HepG2 (cell line): ENCODE data around the gene ENO4. TPM values are rescaled to one million over a fixed set of nuclear protein-coding genes. Genes with fewer than 3 reads are reported as not detected.

Experiments used
- ATAC-seq: fragments of 200-7000 bp; cut with Tn5 transposase; 3 replicates; pipeline ENCODE4 v1.9.1; 2020; ENCODE audit warnings: mild to moderate bottlenecking, moderate library complexity
- BruUV-seq: library from RNA; stranded (reverse); fragments of 400-500 nt; replicated peaks from 2 replicates; lab custom pipeline; 2021; lab: Mats Ljungman, UMichigan
- CTCF ChIA-PET: fragments of 300-600 bp; formaldehyde crosslinking; extraction: SDS; loops from one replicate; lab custom pipeline; 2021; ENCODE audit warnings: low total read pairs, inconsistent platforms, low intra/inter-chr PET ratio; lab: Yijun Ruan, JAX
- POLR2A ChIA-PET: fragments of 350-600 bp; sonication (Branson Sonifier 250); formaldehyde crosslinking; loops from one replicate; lab custom pipeline; 2020; ENCODE audit warnings: antibody characterized with exemption, inconsistent platforms; lab: Yijun Ruan, JAX
- DNase-seq: peaks from one replicate; pipeline ENCODE4 v3.0.0-alpha.2; 2015; ENCODE audit warnings: low spot score
- FAIRE-seq: peaks from 3 replicates; lab custom pipeline; 2011; peaks lifted over from hg19 to GRCh38; lab: Jason Lieb, UNC
- H2AFZ ChIP-seq: one replicate; pipeline ENCODE4 v1.6.1; 2011; ENCODE audit warnings: low read length, inconsistent platforms
- H3K27ac ChIP-seq: fragments of 300-600 bp; 3 replicates; pipeline ENCODE4 v1.8.0; 2011; ENCODE audit warnings: mixed run types, mild to moderate bottlenecking, mixed read lengths, low read length, inconsistent platforms; ENCODE audit not compliant: insufficient read depth; ENCODE audit errors: extremely low read length
- H3K27me3 ChIP-seq, 2 experiments: fragments of 200-600 bp in 1 of 2; 2 replicates in 1 of 2; 3 replicates in 1 of 2; pipeline versions ENCODE4 v1.6.0 to v1.8.0; 2011; ENCODE audit warnings: low read length in 2 of 2, mild to moderate bottlenecking in 2 of 2, moderate library complexity in 2 of 2, inconsistent platforms in 1 of 2; ENCODE audit not compliant: insufficient read depth in 2 of 2, control insufficient read depth in 1 of 2
- H3K36me3 ChIP-seq, 2 experiments: fragments of 200-600 bp in 1 of 2; replicated peaks in 1 of 2; 2 replicates in 1 of 2; 3 replicates in 1 of 2; pipeline versions ENCODE4 v1.5.1 to v1.8.0; 2011; ENCODE audit warnings: low read length in 2 of 2, inconsistent platforms in 1 of 2; ENCODE audit not compliant: insufficient read depth in 2 of 2, control insufficient read depth in 1 of 2
- H3K4me1 ChIP-seq: 2 replicates; pipeline ENCODE4 v1.5.1; 2012; ENCODE audit warnings: low read length, inconsistent platforms; ENCODE audit not compliant: insufficient read depth
- H3K4me2 ChIP-seq: 2 replicates; pipeline ENCODE4 v1.6.0; 2011; ENCODE audit warnings: low read depth, low read length, inconsistent platforms
- H3K4me3 ChIP-seq, 3 experiments: fragments of 200-600 bp in 1 of 3; sonication (generic), shearing (Covaris generic) in 1 of 3; replicated peaks in 1 of 3; 2 replicates each; pipeline ENCODE4 v1.5.1; 2011 to 2016; ENCODE audit warnings: low read length in 3 of 3, inconsistent platforms in 2 of 3, low read depth in 2 of 3, mild to moderate bottlenecking in 2 of 3, control low read depth in 1 of 3, mixed read lengths in 1 of 3; ENCODE audit not compliant: insufficient read depth in 1 of 3
- H3K79me2 ChIP-seq: one replicate; pipeline ENCODE4 v1.6.1; 2011; ENCODE audit warnings: low read length, inconsistent platforms; ENCODE audit not compliant: insufficient read depth
- H3K9ac ChIP-seq: 2 replicates; pipeline ENCODE4 v1.6.0; 2011; ENCODE audit warnings: mild to moderate bottlenecking, low read depth, low read length, inconsistent platforms; ENCODE audit not compliant: insufficient read depth
- H3K9me3 ChIP-seq: 2 replicates; pipeline ENCODE4 v1.5.1; 2012; ENCODE audit warnings: mild to moderate bottlenecking, low read length
- H4K20me1 ChIP-seq: 2 replicates; pipeline ENCODE4 v1.6.0; 2011; ENCODE audit warnings: inconsistent platforms, mild to moderate bottlenecking, low read length, moderate library complexity; ENCODE audit not compliant: insufficient read depth
- BRF2 ChIP-seq: sonication (generic); formaldehyde crosslinking; IDR thresholded peaks from 2 replicates; pipeline ENCODE4 v1.8.1; 2022; ENCODE audit warnings: mild to moderate bottlenecking, missing genetic modification reagents
- CENPBD1 ChIP-seq: sonication (generic); formaldehyde crosslinking; IDR thresholded peaks from 2 replicates; pipeline ENCODE4 v1.8.0; 2022; ENCODE audit warnings: missing genetic modification reagents, low read depth, mild to moderate bottlenecking, borderline replicate concordance
- CTCF ChIP-seq: sonication (generic); formaldehyde crosslinking; IDR thresholded peaks from 2 replicates; pipeline ENCODE4 v1.5.0; 2020; ENCODE audit warnings: mild to moderate bottlenecking, missing genetic modification reagents, moderate library complexity
- NCOA1 ChIP-seq: sonication (generic); formaldehyde crosslinking; IDR thresholded peaks from 2 replicates; pipeline ENCODE4 v1.9.0; 2021; ENCODE audit warnings: missing genetic modification reagents
- NFRKB ChIP-seq: fragments of 450-650 bp; IDR thresholded peaks from 2 replicates; pipeline ENCODE4 v1.6.1; 2017
- SOX5 ChIP-seq: IDR thresholded peaks from 2 replicates; pipeline ENCODE4 v1.6.1; 2016; ENCODE audit warnings: borderline replicate concordance
- ZBTB33 ChIP-seq: sonication (generic); formaldehyde crosslinking; IDR thresholded peaks from 2 replicates; pipeline ENCODE4 v1.4.0; 2020; ENCODE audit warnings: missing genetic modification reagents
- ZNF12 ChIP-seq: sonication (generic); formaldehyde crosslinking; IDR thresholded peaks from 2 replicates; pipeline ENCODE4 v1.5.0; 2020; ENCODE audit warnings: missing genetic modification reagents
- ZNF563 ChIP-seq: sonication (generic); formaldehyde crosslinking; IDR thresholded peaks from 2 replicates; pipeline ENCODE4 v1.8.0; 2022; ENCODE audit warnings: mild to moderate bottlenecking, moderate library complexity, missing genetic modification reagents
- ZNF672 ChIP-seq: sonication (generic); formaldehyde crosslinking; IDR thresholded peaks from 2 replicates; pipeline ENCODE4 v1.8.1; 2022; ENCODE audit warnings: missing genetic modification reagents
- ZNF883 ChIP-seq: sonication (generic); formaldehyde crosslinking; IDR thresholded peaks from 2 replicates; pipeline ENCODE4 v1.5.1; 2020; ENCODE audit warnings: mild to moderate bottlenecking, missing genetic modification reagents; ENCODE audit errors: not compliant biosample characterization
- WGBS: methylation state at CpG from one replicate; pipeline ENCODE4 v1.1.6; 2017; ENCODE audit warnings: low lambda C conversion rate; 5-methylcytosine and 5-hydroxymethylcytosine counted together
- in situ Hi-C: cut with HindIII; loops from 2 replicates; pipeline ENCODE4 v1.10.0; 2017; ENCODE audit warnings: low pct_unique_long_range_greater_than_20kb; ENCODE audit not compliant: extremely low pct_ligation_motif_present
- intact Hi-C: fragments of 100-400 bp; cut with micrococcal nuclease; formaldehyde crosslinking; loops from one replicate; pipeline ENCODE4 v1.10.0; 2022; ENCODE audit not compliant: unreplicated experiment
- polyA plus RNA-seq, 8 experiments: library from polyadenylated mRNA; depleted of rRNA in 3 of 8; stranded (reverse) in 7 of 8; unstranded in 1 of 8; fragments of >200 nt; fragmentation: Illumina TruSeq in 4 of 8; extraction: Trizol in 4 of 8; gene quantifications; 2 replicates each; pipeline versions ENCODE4 v1.2.1 to v1.2.3, GENCODE V29; 2011 to 2016; ENCODE audit warnings: low read depth in 4 of 8, missing spikeins in 1 of 8, mixed read lengths in 1 of 8; ENCODE audit not compliant: insufficient read depth in 1 of 8
- total RNA-seq, 5 experiments: library from RNA; depleted of rRNA; stranded (reverse); fragments of >200 nt; fragmentation: Illumina TruSeq; extraction: Trizol; gene quantifications; 2 replicates each; pipeline ENCODE4 v1.2.3, GENCODE V29; 2016; ENCODE audit warnings: low read depth in 1 of 5

The ENO4 gene
- total and polyA plus RNA-seq, 2 of the 13 experiments (the other 11 are each of a cell fraction or from before 2014, with no cell fraction given): not detected

GRCh38 chr10:116803451-116804249 lies 45.6 kb upstream of the ENO4 start:
- in situ Hi-C loops: no loop called here
- Histone ChIP-seq H3K4me2 (no peak overlapping the region), H3K4me3 (no peak overlapping the region), H3K9me3 (no peaks in the 10 kb centered on the region), H3K27ac (no peak overlapping the region), H3K4me1 (no peaks in the 10 kb centered on the region), H3K79me2 (no peaks in the 10 kb centered on the region), H3K9ac (no peak overlapping the region), H3K27me3 (peaks cover 4 to 25% of the 10 kb centered on the region in 2 experiments; a peak in 4 of 5 replicates), H3K36me3 (no peaks in the 10 kb centered on the region), H4K20me1 (no peaks in the 10 kb centered on the region), H2AFZ (no peak overlapping the region)
- intact Hi-C loops: no loop called here
- no peak for TF ChIP-seq ZNF563 (CRISPR knock-in tag)
- CTCF ChIA-PET: no interaction called here
- DNase-seq: no peak
- no peak for ATAC-seq
- POLR2A ChIA-PET: no interaction called here
- no TSS peak for BruUV-seq
- no peak for FAIRE-seq
- WGBS: 56% methylated on average over 22 of the region's 22 CpGs

- Histone ChIP-seq H3K9ac (no peak overlapping the region), H3K27ac (no peak overlapping the region), H3K27me3 (peaks cover 3 to 26% of the 10 kb centered on the region in 2 experiments; a peak in 4 of 5 replicates), H4K20me1 (no peaks in the 10 kb centered on the region), H3K4me2 (no peak overlapping the region), H3K4me1 (peaks cover 6% of the 10 kb centered on the region), H3K79me2 (no peaks in the 10 kb centered on the region), H3K9me3 (no peaks in the 10 kb centered on the region), H2AFZ (no peak overlapping the region), H3K36me3 (no peaks in the 10 kb centered on the region), H3K4me3 (no peak overlapping the region)
- BruUV-seq: no TSS peak
- WGBS: 55% methylated on average over 13 of the region's 13 CpGs
- intact Hi-C loops (no loop called here), in situ Hi-C loops (no loop called here)
- ATAC-seq (no peak), DNase-seq (no peak), FAIRE-seq (no peak)
- ChIA-PET POLR2A (no interaction called here), CTCF (no interaction called here)
- TF ChIP-seq ZNF672 (CRISPR knock-in tag) (no peak), ZNF12 (CRISPR knock-in tag) (no peak), ZNF883 (no peak), BRF2 (CRISPR knock-in tag) (no peak), ZBTB33 (CRISPR knock-in tag) (no peak), SOX5 (CRISPR knock-in tag) (no peak), CENPBD1 (CRISPR knock-in tag) (no peak), NFRKB (no peak), NCOA1 (no peak), CTCF (CRISPR knock-in tag) (no peak)
Measured at GRCh38 chr10:116808706-116809105, 40.6 kb upstream of the ENO4 start.
